Liver (tissue), 9 donors: ENCODE measurements around the gene SHH. TPM values are rescaled to one million over a fixed set of nuclear protein-coding genes. Genes with fewer than 3 reads are reported as not detected.

Experiments used
- DNase-seq: peaks from one replicate; pipeline ENCODE4 v3.0.0-alpha.2; 2017; ENCODE audit warnings: low spot score
- H3K27ac ChIP-seq, 2 donors: one replicate each; pipeline ENCODE4 v1.7.0; 2013; ENCODE audit warnings: inconsistent platforms in 2 of 2, low read length in 2 of 2, control low read depth in 1 of 2, low read depth in 1 of 2, mild to moderate bottlenecking in 1 of 2
- H3K27me3 ChIP-seq, 4 donors: one replicate each; pipeline versions ENCODE4 v1.6.1 to v1.7.0; 2013; ENCODE audit warnings: low read length in 3 of 4, inconsistent platforms in 1 of 4, mild to moderate bottlenecking in 1 of 4, moderate library complexity in 1 of 4; ENCODE audit not compliant: control insufficient read depth in 4 of 4, insufficient read depth in 4 of 4
- H3K36me3 ChIP-seq, 4 donors: one replicate each; pipeline versions ENCODE4 v1.6.1 to v1.7.0; 2013; ENCODE audit warnings: low read length in 3 of 4, mild to moderate bottlenecking in 3 of 4, low read depth in 1 of 4, moderate library complexity in 1 of 4; ENCODE audit not compliant: control insufficient read depth in 4 of 4, insufficient read depth in 3 of 4
- H3K4me1 ChIP-seq, 4 donors: one replicate each; pipeline versions ENCODE4 v1.6.1 to v1.7.0; 2013; ENCODE audit warnings: low read length in 3 of 4, mild to moderate bottlenecking in 3 of 4, moderate library complexity in 1 of 4; ENCODE audit not compliant: control insufficient read depth in 4 of 4, insufficient read depth in 4 of 4
- H3K4me3 ChIP-seq, 3 donors: one replicate each; pipeline versions ENCODE4 v1.6.1 to v1.7.0; 2013; ENCODE audit warnings: low read length in 3 of 3, control low read depth in 1 of 3, low read depth in 1 of 3, mild to moderate bottlenecking in 1 of 3
- H3K9ac ChIP-seq, 2 donors: one replicate each; pipeline ENCODE4 v1.7.0; 2013; ENCODE audit warnings: low read length in 2 of 2, mild to moderate bottlenecking in 2 of 2, moderate library complexity in 2 of 2, control low read depth in 1 of 2, low read depth in 1 of 2
- H3K9me3 ChIP-seq, 4 donors: one replicate each; pipeline versions ENCODE4 v1.6.1 to v1.7.0; 2013; ENCODE audit warnings: low read length in 3 of 4; ENCODE audit not compliant: control insufficient read depth in 4 of 4
- ATF3 ChIP-seq: IDR thresholded peaks from 2 replicates; pipeline ENCODE4 v1.6.1; 2016; ENCODE audit warnings: antibody characterized with exemption
- EGR1 ChIP-seq, 2 donors: IDR thresholded peaks; 2 replicates each; pipeline ENCODE4 v1.6.1; 2016 to 2018; ENCODE audit warnings: antibody characterized with exemption in 2 of 2, low read depth in 2 of 2
- FOXA1 ChIP-seq: IDR thresholded peaks from 2 replicates; pipeline ENCODE4 v1.6.1; 2016; ENCODE audit warnings: antibody characterized with exemption
- FOXA2 ChIP-seq: IDR thresholded peaks from 2 replicates; pipeline ENCODE4 v1.6.1; 2016; ENCODE audit warnings: antibody characterized with exemption
- GABPA ChIP-seq, 2 donors: IDR thresholded peaks in 1 of 2; conservative IDR thresholded peaks in 1 of 2; 2 replicates each; pipeline ENCODE4 v1.6.1; 2016; ENCODE audit warnings: antibody characterized with exemption in 2 of 2, mild to moderate bottlenecking in 1 of 2, moderate library complexity in 1 of 2
- HNF4A ChIP-seq, 2 donors: conservative IDR thresholded peaks; 2 replicates each; pipeline ENCODE4 v1.6.1; 2016; ENCODE audit warnings: antibody characterized with exemption in 2 of 2, mild to moderate bottlenecking in 2 of 2
- JUND ChIP-seq, 2 donors: IDR thresholded peaks; 2 replicates each; pipeline ENCODE4 v1.6.1; 2016; ENCODE audit warnings: antibody characterized with exemption in 2 of 2
- NR2F2 ChIP-seq: IDR thresholded peaks from 2 replicates; pipeline ENCODE4 v1.6.1; 2016; ENCODE audit warnings: antibody characterized with exemption
- RAD21 ChIP-seq, 2 donors: IDR thresholded peaks; 2 replicates each; pipeline ENCODE4 v1.6.1; 2016; ENCODE audit warnings: antibody characterized with exemption in 2 of 2, mild to moderate bottlenecking in 2 of 2
- REST ChIP-seq: IDR thresholded peaks from 2 replicates; pipeline ENCODE4 v1.6.1; 2016; ENCODE audit warnings: antibody characterized with exemption, mild to moderate bottlenecking
- RXRA ChIP-seq, 2 donors: IDR thresholded peaks; 2 replicates each; pipeline ENCODE4 v1.6.1; 2017 to 2018; ENCODE audit warnings: antibody characterized with exemption in 2 of 2, mild to moderate bottlenecking in 1 of 2
- SP1 ChIP-seq: IDR thresholded peaks from 2 replicates; pipeline ENCODE4 v1.6.1; 2018; ENCODE audit warnings: antibody characterized with exemption, mild to moderate bottlenecking
- TAF1 ChIP-seq: conservative IDR thresholded peaks from 2 replicates; pipeline ENCODE4 v1.6.1; 2016; ENCODE audit warnings: antibody characterized with exemption, mild to moderate bottlenecking
- YY1 ChIP-seq: IDR thresholded peaks from 2 replicates; pipeline ENCODE4 v1.6.1; 2016; ENCODE audit warnings: antibody characterized with exemption, mild to moderate bottlenecking
- ZBTB33 ChIP-seq: IDR thresholded peaks from 2 replicates; pipeline ENCODE4 v1.6.1; 2016; ENCODE audit warnings: antibody characterized with exemption
- WGBS: extraction: QIAGEN DNeasy Blood & Tissue Kit; methylation state at CpG from one replicate; pipeline ENCODE4 v1.1.7; 2013; 5-methylcytosine and 5-hydroxymethylcytosine counted together
- polyA plus RNA-seq, 2 donors: library from polyadenylated mRNA; stranded (reverse) in 1 of 2; unstranded in 1 of 2; fragments of 200-250 nt in 1 of 2; fragments of >200 nt in 1 of 2; fragmentation: Nextera tagmentation in 1 of 2; extraction: Ambion mirVana in 1 of 2; gene quantifications; one replicate each; pipeline versions ENCODE4 v1.2.1 to v1.2.3, GENCODE V29; 2013 to 2015
- total RNA-seq, 2 donors: library from RNA; depleted of rRNA; stranded (reverse); fragments of >200 nt; gene quantifications; one replicate each; pipeline ENCODE4 v1.2.3, GENCODE V29; 2014
- TF ChIP-seq, protein P1 (sequence below): fragments of 150-350 bp; IDR thresholded peaks from 2 replicates; pipeline ENCODE4 v1.5.1; 2017; ENCODE audit warnings: improper control_type of control experiment, low read depth, low read length; ENCODE audit not compliant: missing input control
- TF ChIP-seq, protein P2 (sequence below): IDR thresholded peaks from 2 replicates; pipeline ENCODE4 v1.6.1; 2016; ENCODE audit warnings: antibody characterized with exemption
- donor health status: healthy.
- donor health status: healthy.
- donor health status: healthy.
- donor health status: healthy.
- donor health status: healthy.

Gene SHH
- total and polyA plus RNA-seq, 4 donors = 3.9 to 10.0 (median 5.2) TPM

- Histone ChIP-seq H3K9me3 (no peaks in the 10 kb centered on the region), H3K36me3 (peaks cover 12 to 39% (median 30%) of the 10 kb centered on the region in 4 donors), H3K27ac (no peak overlapping the region), H3K4me1 (peaks cover 0 to 4% (median 2%) of the 10 kb centered on the region in 4 donors), H3K4me3 (no peak overlapping the region), H3K27me3 (no peaks in the 10 kb centered on the region), H3K9ac (no peak overlapping the region)
- TF ChIP-seq REST (no peak), FOXA2 (no peak), RXRA (IDR thresholded peaks at IDR 0.05) (no peak), EGR1 (IDR thresholded peaks at IDR 0.05; ENCODE audit: low read depth in 2 of 2) (no peak), HNF4A (conservative IDR thresholded peaks at IDR 0.05) (no peak), JUND (IDR thresholded peaks at IDR 0.05) (no peak), YY1 (no peak), RAD21 (IDR thresholded peaks at IDR 0.05) (no peak), SP1 (no peak), NR2F2 (no peak)
- TF ChIP-seq, protein P1, sequence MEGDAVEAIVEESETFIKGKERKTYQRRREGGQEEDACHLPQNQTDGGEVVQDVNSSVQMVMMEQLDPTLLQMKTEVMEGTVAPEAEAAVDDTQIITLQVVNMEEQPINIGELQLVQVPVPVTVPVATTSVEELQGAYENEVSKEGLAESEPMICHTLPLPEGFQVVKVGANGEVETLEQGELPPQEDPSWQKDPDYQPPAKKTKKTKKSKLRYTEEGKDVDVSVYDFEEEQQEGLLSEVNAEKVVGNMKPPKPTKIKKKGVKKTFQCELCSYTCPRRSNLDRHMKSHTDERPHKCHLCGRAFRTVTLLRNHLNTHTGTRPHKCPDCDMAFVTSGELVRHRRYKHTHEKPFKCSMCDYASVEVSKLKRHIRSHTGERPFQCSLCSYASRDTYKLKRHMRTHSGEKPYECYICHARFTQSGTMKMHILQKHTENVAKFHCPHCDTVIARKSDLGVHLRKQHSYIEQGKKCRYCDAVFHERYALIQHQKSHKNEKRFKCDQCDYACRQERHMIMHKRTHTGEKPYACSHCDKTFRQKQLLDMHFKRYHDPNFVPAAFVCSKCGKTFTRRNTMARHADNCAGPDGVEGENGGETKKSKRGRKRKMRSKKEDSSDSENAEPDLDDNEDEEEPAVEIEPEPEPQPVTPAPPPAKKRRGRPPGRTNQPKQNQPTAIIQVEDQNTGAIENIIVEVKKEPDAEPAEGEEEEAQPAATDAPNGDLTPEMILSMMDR = no peak
- DNase-seq = no peak
- 93% methylated on average over 10 of the region's 10 CpGs for WGBS
Measured at GRCh38 chr7:155762655-155763054, 49.6 kb downstream of the SHH start.

DNA sequence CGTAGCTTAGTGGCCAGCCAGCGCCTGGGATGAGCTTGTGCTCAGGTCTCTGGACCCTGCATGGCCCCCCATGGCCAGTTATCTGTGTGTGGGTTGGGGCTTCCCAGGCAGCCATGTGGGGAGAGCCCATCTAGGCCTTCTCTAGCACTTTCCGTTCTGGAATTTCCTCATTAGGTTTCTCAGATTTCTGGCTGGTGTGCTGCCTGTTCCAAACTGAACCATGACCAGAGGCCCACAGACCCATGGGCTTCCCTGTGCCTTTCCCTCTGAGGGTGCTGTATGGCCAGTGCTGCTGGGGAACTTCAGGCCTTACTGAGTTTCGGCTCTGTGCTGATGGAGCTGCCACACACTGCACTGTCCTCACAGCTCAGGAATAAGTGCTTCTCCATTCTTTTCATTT is 50.2 kb downstream of the SHH start:
- Histone ChIP-seq H3K4me3 (no peak overlapping the region), H3K4me1 (peaks cover 0 to 4% (median 2%) of the 10 kb centered on the region in 4 donors), H3K9ac (no peak overlapping the region), H3K27me3 (no peaks in the 10 kb centered on the region), H3K36me3 (peaks cover 9 to 35% (median 26%) of the 10 kb centered on the region in 4 donors), H3K27ac (no peak overlapping the region), H3K9me3 (no peaks in the 10 kb centered on the region)
- DNase-seq = no peak
- WGBS = 96% methylated on average over 4 of the region's 4 CpGs
- TF ChIP-seq HNF4A (conservative IDR thresholded peaks at IDR 0.05) (no peak), RXRA (IDR thresholded peaks at IDR 0.05) (no peak), FOXA1 (no peak), REST (no peak), YY1 (no peak), SP1 (no peak), TAF1 (no peak), RAD21 (IDR thresholded peaks at IDR 0.05) (no peak), FOXA2 (no peak), ZBTB33 (no peak), GABPA (IDR thresholded peaks at IDR 0.05 in 1 of 2, conservative IDR thresholded peaks at IDR 0.05 in 1 of 2) (no peak), EGR1 (IDR thresholded peaks at IDR 0.05; ENCODE audit: low read depth in 2 of 2) (no peak), JUND (IDR thresholded peaks at IDR 0.05) (no peak), ATF3 (no peak)
- TF ChIP-seq, protein P2, sequence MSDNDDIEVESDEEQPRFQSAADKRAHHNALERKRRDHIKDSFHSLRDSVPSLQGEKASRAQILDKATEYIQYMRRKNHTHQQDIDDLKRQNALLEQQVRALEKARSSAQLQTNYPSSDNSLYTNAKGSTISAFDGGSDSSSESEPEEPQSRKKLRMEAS = no peak
- TF ChIP-seq, protein P1 = no peak
